Skeletal muscle cell (primary cell): Measurements from ENCODE around the gene LAMB2.

ENCODE experiments used
- DNase-seq: peaks from one replicate; pipeline ENCODE4 v3.0.0-alpha.2; 2010; ENCODE audit warnings: low read depth
- H3K4me3 ChIP-seq: 2 replicates; pipeline ENCODE4 v1.5.1; 2011; ENCODE audit warnings: low read depth, mild to moderate bottlenecking, control low read depth, low read length, moderate library complexity

Gene LAMB2

DNA sequence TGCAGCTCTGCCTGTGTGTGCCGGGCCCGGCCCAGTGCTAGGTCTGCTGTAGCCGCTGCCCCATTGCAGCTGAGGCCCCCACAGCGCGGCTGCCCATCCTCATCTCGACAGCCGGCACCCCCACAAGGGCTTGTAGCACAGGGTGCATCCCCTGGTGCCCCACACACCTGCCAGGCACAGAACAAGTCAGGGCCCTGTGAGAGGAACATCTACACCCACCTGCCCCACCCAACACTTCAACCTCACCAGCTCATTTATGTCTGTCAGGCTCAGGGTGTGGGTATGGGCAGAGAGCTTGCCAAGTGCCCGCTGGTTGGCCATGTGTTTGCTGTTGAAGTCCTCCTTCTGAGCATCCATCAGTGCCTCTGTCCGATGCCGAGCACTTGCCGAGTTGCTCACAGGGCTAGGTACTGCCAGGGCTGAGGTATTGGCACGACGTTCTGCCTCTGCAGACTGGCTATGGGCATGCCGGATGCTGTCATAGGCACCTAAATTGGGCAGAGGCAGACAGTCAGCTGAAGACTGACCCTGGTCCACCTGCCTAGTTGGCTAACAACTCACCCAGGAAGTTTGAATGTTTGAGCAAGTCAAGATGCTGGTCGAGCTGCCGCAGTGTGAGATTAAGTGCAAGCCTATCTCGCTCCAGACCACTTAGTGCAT, 9.8 kb downstream of the LAMB2 start:
- H3K4me3 ChIP-seq, result no peak overlapping the region
- DNase-seq, result no peak

DNA sequence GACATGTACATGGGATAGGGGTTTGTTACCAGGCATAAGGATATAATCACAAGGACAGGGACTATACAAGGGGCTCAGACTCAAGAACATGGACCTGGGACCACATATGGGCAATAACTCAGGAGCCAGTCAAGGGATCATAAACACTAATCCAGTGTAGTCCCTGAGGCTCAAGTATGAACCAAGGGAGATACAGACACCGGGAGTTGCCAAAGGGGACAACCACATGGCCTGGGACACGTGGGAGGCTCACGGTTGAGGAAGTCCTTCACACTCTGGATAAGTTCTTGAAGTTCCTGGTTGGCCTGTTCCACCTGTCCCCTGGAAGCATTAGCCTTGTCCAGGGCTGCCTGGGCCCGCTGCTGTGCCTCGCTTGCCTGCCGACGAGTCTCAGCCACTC, 10.4 kb downstream of the LAMB2 start:
- H3K4me3 ChIP-seq, result no peak overlapping the region
- no peak for DNase-seq

DNA sequence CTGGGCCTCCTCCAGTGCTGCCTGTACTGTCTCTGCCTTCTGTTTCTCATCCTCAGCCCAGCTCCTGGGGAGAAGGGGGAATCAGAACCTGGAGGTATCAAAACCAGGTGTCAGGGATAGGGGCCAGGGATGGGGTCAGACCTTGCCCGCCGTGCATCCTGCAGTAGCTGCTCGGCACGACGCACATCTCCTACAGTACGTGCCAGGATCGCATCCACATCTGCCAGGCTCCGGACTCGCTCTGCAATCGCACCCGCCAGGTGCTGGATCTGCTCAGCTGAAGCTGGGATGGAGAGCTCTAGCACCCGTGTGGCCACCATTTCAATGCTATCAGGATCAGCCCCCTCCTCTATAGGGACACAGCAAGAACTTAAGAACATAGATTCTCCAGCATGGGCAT, 10.8 kb downstream of the LAMB2 start:
- no peak overlapping the region for H3K4me3 ChIP-seq
- DNase-seq, result no peak

DNA sequence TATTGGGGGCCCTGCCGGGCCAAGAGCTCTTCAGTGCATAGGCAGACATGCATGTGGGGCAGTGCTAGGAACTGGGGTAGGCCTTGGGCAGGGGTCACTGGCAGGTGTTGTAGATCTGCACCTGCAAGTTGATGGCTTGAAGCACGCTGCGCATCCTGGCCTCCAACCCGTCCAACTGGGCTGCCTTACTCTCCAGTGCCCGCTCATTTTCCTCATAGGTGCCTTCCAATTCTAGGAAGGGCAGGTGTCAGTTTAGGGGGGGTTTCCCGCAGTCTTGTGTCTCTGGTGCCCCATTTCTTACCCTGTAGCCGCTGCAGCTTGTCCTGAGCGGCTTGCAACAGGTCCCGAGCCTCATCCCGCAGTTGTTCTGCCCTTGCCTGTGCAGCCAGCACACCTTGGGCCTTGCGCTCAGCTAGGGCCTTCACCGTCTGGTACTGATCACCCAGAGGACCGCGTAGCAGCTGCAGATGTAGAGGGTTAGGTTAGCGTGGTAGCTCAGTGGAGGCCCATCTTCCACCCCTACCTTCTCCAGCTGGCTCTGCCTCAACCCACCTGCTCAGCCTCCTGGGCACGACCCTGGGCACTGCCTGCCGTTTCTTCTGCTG, 11.6 kb downstream of the LAMB2 start:
- H3K4me3 ChIP-seq, result peak overlapping the region; percentile 80
- no peak for DNase-seq

DNA sequence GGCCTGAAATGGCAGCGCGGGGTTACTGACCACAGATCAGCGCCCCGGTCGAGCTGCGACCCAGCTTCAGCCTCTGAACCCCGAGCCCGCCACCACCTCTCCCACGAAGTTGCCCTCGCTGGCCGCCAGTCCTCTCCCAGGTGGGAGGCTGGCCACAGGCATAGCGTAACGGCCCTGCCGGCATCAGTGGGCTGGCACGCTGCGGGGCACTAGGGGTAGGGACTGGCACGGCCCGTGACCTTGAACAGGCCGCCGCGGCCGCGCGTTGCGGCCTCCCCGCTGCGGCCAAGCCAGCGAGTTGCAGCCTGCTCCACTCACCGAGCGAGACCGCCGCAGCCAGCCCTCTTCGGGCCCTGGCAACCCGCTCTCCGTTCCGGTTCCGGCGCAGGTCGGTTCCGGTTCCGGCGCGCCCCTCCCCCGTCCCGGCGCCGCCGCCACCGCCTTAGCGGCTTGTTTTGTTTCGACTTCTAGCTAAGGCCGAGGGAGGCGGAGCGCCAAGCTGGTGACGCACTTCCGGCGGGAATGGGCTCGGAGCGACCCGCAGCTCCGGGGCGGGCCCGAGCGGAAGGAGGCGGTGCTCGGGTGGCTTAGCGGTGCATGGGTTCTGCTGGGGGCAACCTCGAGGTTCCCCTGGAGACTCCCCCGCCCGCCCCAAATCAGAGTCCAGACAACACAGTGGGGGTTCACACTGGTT, 12.3 kb downstream of the LAMB2 start, which contains the start of gene USP19:
USP19 (minus strand) TSS at position 386 of the 694 bp plus-strand sequence. CDS start 1,678 bp downstream, outside the sequence.
- peak; percentile 62 for DNase-seq
- peak within 1 kb of the TSS; percentile 80 for H3K4me3 ChIP-seq

DNA sequence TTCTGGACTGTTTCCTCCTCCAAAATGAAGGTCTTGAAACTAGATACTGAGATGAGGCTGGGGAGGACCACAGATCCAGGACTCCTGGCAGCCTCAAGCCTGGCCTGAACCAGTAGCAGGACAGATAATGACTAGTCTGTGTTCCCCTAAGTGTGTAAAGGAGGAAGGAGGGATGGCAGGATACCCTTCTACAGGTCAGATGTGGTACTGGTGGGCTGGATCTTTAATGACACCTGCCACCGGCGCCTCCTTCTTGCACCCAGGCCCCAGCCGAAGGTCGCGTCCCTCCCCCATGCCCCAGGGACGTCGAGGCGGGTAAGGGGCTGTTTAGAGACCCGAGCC, 12.8 kb downstream of the LAMB2 start:
- H3K4me3 ChIP-seq, result peak overlapping the region; percentile 80
- no peak for DNase-seq

DNA sequence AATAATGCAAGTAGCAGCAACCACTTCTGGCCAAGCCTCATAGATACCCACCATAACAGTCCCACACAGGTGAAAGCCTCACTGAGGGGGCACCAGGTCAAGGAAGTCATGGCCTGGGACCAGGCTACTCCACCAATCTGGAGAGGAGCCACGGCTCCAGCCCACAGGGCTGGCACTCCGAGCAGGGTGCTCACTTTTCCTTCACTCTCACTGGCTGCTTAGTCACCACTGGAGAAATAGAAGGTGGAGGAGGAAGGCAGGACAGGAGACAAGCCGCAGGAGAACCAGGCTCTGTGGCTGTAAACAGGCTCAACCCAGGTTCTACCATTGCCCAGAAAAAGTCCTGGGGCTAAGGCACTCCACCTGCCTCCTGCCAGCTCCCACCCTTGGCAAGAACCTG, 13.4 kb downstream of the LAMB2 start:
- H3K4me3 ChIP-seq, result peak overlapping the region; percentile 80
- DNase-seq, result no peak

DNA sequence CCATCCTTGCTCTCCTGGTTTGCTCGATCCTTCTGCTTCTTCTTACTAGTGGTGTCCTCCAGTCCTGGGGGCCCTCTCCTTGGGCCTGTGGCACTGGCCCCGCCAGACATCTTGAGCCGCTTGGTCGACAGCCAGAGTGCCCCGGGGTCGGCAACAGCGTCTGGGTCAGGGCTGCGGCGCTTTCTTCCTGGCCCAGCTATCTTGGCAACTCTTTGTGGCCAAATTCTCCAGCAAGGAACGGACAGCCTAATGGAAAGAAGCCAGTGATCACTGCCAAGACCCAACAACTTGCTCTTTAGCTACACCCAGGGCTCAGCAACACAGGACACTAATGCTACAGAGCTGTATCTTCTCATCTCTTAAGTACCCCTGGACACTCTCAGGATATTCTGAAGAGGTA, 13.8 kb downstream of the LAMB2 start:
- no peak for DNase-seq
- H3K4me3 ChIP-seq, result no peak overlapping the region

DNA sequence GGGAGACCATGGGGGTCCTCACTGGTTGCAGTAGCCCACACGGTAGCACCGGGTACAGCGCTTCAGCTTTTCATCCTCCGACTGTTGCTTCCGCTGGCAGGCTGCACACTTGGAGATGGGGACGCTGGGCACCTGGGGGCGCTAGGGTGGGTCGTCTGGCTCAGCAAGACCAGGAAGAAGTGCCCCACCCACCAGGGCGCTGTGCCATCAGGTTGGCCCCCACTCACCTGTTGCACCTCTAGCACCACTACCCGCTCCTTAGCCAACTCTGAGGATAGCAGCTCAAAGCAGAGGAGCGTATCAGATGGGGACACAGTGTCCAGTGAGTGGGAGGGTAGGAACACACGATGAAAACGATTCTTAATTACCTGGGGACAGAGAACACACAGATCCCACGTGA, 20.6 kb downstream of the LAMB2 start:
- no peak for DNase-seq
- no peak overlapping the region for H3K4me3 ChIP-seq

DNA sequence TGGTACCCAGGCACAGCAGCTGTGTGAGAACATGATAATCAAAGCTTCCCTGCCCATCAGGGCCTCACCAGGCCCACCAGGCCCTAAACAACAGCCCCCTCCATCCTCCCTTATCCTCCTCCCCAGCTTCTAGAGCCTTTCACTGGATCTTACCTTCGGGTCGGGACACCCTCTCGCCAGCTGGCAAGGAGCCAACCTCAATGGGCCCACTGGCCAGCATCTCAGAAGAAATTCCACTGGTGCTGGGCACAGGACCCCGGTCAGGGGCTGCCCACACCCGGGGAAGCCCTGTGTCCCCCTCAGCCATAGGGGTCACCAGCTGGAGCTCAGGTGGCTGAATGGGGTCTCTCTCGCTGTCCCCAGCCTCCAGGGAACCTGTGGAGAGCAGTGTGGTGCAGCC, 21.5 kb downstream of the LAMB2 start:
- no peak overlapping the region for H3K4me3 ChIP-seq
- no peak for DNase-seq

DNA sequence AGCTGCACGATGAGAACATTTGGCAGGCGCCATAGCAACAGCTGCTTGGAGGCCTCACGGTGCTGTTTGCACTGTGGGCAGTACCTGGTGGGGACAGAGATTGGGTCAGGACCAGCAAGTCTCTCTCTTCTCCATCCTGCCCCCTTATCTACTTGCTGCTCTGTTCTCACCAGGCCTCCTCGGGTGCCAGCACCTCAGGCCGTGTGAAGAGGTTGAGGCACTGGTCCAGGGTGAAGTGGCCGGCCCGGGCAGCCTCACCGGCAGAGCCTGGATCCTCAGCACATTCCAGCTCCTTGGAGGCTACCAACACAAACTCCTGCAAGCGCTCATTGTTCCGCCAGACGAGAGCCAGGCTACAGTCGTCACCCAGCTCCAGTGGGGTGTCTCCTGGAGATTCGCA, 22.1 kb downstream of the LAMB2 start:
- DNase-seq, result no peak
- H3K4me3 ChIP-seq, result no peak overlapping the region

DNA sequence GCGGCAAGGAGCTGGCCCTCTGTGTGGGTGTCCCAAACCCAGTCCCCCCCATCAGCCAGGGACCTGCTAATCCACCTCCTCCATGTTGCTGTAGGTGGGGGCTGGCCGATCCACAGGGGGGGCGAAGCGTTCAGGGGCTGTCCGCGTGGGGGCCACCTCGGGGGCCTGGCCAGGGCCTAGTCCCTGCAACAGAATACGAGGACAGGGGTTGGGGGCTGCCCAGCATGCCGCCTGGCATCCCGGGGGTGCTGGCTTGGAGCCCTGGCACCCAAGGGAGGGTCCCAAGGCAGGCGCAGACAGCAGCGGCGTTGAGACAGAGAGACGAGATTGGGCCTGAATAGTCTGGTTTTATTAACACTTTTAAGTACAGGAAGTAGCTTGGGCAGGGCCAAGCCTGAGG, 24.5 kb downstream of the LAMB2 start:
- H3K4me3 ChIP-seq, result no peak overlapping the region
- no peak for DNase-seq

DNA sequence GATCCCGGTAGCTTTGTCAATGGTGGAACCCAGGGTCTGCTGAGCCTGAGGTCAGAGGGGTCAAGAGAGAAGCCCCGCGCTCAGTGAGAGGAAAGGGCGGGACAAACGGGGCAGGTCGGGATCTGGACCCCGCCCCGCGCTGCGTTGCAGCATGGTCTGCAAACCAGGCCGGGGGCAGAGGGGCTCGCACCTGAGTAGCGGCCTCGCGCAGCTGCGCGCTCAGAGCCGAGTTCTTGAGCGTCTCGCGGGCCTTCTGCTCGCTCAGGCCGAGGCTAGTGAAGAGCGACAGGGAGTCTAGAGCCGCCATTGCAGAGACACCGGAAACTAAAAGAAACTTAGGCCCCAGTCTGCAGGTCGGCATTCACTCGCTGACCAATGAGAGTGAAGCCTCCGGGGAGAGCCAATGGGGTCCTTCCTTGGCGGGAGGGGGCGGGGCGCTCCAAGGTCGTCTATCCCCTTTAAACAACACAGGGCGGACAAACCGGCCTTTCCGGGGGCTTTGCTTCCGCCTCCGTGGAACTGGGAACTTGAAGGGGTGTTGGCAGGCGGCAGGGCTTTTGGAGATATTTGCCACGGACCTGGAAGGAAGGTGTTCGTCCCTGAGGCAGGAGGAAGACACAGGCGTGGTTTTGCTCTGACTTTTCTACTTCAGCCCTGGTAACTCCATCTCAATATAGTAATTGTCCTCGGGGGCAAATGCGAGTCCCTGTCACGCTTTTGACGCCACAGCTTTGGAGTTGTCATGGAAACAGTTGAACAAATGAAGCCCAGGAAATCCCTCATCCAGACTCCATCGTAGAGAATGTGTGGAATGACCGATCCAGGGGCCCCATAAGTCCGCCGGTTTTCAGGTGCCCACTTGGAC, 28.2 kb downstream of the LAMB2 start, which contains the start of gene QARS1:
QARS1 (minus strand) TSS at position 331 of the 865 bp plus-strand sequence; CDS start at position 307, 24 bp downstream.
- H3K4me3 ChIP-seq, result peak within 1 kb of the TSS; percentile 95

DNA sequence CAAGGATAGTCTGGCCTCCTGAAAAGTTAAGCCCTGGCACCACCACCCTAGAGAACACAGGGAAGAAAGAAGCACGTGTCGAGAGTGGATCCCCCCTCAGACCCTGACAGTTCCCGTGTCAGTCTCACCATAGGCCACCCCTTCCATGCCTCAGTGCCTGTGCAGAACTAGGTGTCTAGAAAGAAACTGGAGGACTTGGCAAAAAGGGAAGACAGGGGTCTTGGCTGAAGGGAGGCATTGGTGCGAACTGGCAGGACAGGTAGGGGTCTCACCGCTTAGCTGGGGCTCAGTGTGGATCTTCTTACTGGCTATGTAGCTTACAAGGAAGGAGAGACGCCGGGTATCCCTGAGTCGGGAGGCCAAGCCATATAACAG, 28.8 kb downstream of the LAMB2 start:
- H3K4me3 ChIP-seq, result peak overlapping the region; percentile 95
- DNase-seq, result no peak

More for the DNA sequence above, 28.2 kb downstream of the LAMB2 start, which contains the start of gene QARS1:
- peak; percentile 73 for DNase-seq

DNA sequence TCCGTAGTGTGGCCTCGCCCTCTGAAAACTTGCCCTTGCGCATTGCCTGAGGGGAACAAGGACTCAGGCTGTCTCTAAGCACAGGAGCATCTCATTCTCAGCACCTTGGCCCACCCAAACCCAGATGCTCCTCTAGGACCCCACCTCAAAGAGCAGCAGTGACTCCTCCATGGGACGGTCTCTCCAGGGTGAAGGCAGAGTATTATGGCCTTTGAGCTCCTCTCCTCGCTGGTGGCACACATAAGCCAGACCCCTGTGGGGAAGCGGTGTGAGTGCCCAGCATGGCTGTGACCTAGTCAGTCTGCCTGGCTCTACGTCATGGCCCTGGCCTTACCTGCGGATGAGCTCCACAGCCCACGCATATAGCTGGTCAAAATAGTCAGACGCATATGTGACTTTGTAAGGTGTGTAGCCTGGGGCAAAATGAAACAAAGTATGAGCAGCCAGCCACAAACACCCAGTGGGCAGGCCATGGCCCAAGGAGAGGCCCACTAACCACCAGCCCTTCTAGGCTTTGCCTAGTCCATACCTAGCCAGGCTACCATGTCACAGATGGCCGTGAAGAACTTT, 32.7 kb downstream of the LAMB2 start:
- no peak for DNase-seq

DNA sequence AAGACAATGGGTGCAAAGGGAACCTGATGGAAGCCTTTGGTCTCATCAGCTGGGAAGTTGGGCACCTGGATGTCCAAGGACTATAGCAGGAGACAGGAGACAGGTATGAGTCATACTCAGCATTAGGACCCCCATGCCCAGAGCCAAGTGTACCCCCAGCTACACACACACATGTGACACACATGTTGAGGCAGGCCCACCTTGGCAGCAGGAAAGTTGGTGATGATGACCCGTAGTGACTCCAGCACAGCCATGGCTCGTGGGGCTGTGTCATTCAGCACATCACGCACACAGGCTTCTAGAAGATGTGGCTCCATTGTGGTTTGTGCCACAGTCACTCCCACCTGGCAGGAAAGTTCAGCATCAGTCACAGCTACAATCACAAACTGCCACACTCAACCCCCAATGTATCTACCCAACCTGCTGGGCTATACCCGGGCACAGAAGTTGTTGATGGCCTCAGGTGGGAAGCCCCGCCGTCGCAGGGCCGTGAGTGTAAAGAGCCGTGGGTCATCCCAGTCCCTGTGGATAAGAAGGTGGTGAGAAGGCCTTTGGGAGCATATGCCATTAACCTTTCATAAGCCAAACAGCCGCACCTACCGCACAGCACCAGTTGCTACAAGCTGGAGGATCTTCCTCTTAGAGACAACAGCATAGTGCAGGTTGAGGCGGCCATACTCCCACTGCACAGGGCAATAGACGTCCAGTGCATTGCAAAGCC, 33.8 kb downstream of the LAMB2 start:
- H3K4me3 ChIP-seq, result no peak overlapping the region
- no peak for DNase-seq

More for the DNA sequence above, 32.7 kb downstream of the LAMB2 start:
- no peak overlapping the region for H3K4me3 ChIP-seq

DNA sequence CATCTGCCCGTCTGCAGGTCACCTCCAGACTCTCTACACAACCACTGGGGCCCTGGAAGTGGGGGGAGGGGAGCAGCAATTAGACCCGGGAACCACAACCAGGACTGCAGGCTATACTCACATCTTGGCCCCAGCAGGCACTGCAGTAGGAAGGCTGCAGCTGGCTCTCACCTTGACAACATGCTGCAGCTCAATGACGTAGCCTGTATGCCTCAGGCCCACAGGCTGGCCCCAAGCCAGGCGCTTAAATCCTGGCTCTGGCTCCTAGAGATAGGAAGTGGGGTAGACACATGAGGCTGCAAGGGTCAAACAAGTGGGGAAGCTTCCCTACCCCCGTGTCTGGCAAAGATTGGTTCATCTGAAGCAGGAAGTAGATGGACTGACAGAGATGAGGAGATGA, 34.4 kb downstream of the LAMB2 start:
- H3K4me3 ChIP-seq, result no peak overlapping the region
- no peak for DNase-seq

DNA sequence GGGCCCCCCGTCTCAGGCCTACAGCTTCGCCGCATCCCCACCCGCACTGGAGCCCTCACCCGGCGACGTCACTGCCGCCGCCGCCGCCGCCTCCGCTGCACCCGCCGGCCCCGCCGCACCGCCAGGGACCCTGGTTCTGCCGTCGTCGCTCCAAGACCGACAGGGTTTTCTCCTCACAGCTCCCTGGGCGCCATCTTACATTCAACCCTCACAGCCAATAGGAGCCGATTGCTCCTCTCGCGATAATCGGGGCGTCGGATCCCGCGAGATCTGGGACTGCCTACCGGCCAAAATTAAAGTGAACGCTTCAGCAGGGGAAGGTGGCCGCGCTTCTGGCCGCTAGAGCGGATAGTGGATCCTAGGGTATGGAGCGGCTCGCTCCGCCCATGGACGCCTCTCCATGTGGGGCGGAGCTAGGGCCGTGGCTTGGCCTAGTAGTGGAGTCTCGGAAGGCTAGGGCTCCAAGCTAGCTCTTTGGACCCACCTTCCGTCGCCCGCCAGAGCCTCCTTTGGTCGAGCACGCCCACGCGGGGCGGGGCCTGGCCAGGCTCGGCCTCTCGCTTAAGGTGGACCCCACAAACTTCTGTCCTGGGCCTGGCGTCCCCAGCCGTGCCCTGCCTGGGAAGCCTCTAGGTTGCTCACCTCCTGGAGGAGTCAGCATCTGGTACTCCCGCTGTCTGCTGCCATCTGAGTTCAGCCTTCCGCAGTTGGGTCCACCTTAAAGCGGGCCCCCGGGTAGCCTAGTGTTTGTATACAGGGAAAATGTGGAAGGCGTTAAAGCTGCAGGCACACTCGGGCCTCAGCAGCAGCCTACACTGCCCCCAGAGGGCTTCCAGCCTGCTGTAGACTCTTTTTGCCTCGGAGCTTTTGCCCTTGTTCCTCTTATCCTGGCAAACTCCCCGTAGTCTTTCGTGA, 38.7 kb downstream of the LAMB2 start, which contains the start of gene QRICH1:
QRICH1 (minus strand) TSS at position 219 of the 915 bp plus-strand sequence. CDS start 17,054 bp downstream, outside the sequence.
- peak within 1 kb of the TSS; percentile 79 for H3K4me3 ChIP-seq
- peak; percentile 94 for DNase-seq
